ENCODE data around the gene SPTBN5. TPM values are rescaled to one million over a fixed set of nuclear protein-coding genes. Genes with fewer than 3 reads are reported as not detected.

SPTBN5 gene
- total and polyA plus RNA-seq, 2 experiments from 2014 or later = 0.70 to 2.1 TPM

- Histone ChIP-seq H3K27ac (no peak overlapping the region), H3K4me3 (no peak overlapping the region), H3K9me3 (ENCODE audit: low read depth) (no peaks in the 10 kb centered on the region), H3K4me1 (ENCODE audit: low read depth) (no peaks in the 10 kb centered on the region), H3K27me3 (no peaks in the 10 kb centered on the region), H3K36me3 (no peaks in the 10 kb centered on the region)
- TF ChIP-seq CTCF (IDR thresholded peaks at IDR 0.05; ENCODE audit: low read depth, low read length) = no peak
- no peak for DNase-seq (ENCODE audit: low read depth in 1 of 2, low spot score in 1 of 2)
Measured at GRCh38 chr15:41829959-41830646, 63.8 kb downstream of the SPTBN5 start.

GRCh38 chr15:41828807-41829141 is 65.1 kb downstream of the SPTBN5 start:
- Histone ChIP-seq H3K36me3 (peaks cover 2% of the 10 kb centered on the region), H3K27me3 (no peaks in the 10 kb centered on the region)

GRCh38 chr15:41827880-41828806 is 65.7 kb downstream of the SPTBN5 start, which contains the start of gene JMJD7:
TSS of gene JMJD7 (plus strand) at chr15:41828092. CDS start at chr15:41828125, 33 bp downstream.
- peaks cover 7% of the 10 kb centered on the region for H3K36me3 ChIP-seq
- no peaks in the 10 kb centered on the region for H3K27me3 ChIP-seq
- H3K27ac ChIP-seq = peak within 1 kb of the TSS; percentile 84
- H3K4me1 ChIP-seq (ENCODE audit: low read depth) = no peaks in the 10 kb centered on the region
- H3K9me3 ChIP-seq (ENCODE audit: low read depth) = no peaks in the 10 kb centered on the region
- no peak for TF ChIP-seq CTCF (IDR thresholded peaks at IDR 0.05; ENCODE audit: low read depth, low read length)
- DNase-seq (ENCODE audit: low read depth in 1 of 2, low spot score in 1 of 2) = peak; percentile 92 to 96
- H3K4me3 ChIP-seq = peak within 1 kb of the TSS; percentile 79

More at GRCh38 chr15:41828807-41829141, 65.1 kb downstream of the SPTBN5 start:
- no peak for DNase-seq (ENCODE audit: low read depth in 1 of 2, low spot score in 1 of 2)
- H3K4me3 ChIP-seq = peak overlapping the region; percentile 79
- no peaks in the 10 kb centered on the region for H3K4me1 ChIP-seq (ENCODE audit: low read depth)
- H3K9me3 ChIP-seq (ENCODE audit: low read depth) = no peaks in the 10 kb centered on the region
- TF ChIP-seq CTCF (IDR thresholded peaks at IDR 0.05; ENCODE audit: low read depth, low read length) = no peak
- H3K27ac ChIP-seq = no peak overlapping the region

GRCh38 chr15:41827290-41827879 is 66.5 kb downstream of the SPTBN5 start:
- no peak for TF ChIP-seq CTCF (IDR thresholded peaks at IDR 0.05; ENCODE audit: low read depth, low read length)
- DNase-seq (ENCODE audit: low read depth in 1 of 2, low spot score in 1 of 2) = peak in 1 of 2 donors; percentile 15
- H3K9me3 ChIP-seq (ENCODE audit: low read depth) = no peaks in the 10 kb centered on the region
- peaks cover 14% of the 10 kb centered on the region for H3K36me3 ChIP-seq
- no peak overlapping the region for H3K27ac ChIP-seq
- peak overlapping the region; percentile 79 for H3K4me3 ChIP-seq
- H3K4me1 ChIP-seq (ENCODE audit: low read depth) = no peaks in the 10 kb centered on the region
- H3K27me3 ChIP-seq = no peaks in the 10 kb centered on the region
